Stimulated activated CD8-positive, alpha-beta memory T cell treated with anti-CD3 and anti-CD28 coated beads, Interleukin-12 subunit alpha, Interleukin-12 subunit beta, amount 100 ng/mL, for 24 hours (primary cell): ENCODE measurements around the gene SOCS6.

Experiments used
- DNase-seq: peaks from one replicate; pipeline ENCODE4 v3.0.0-alpha.2; 2020; ENCODE audit errors: extremely low read depth

The SOCS6 gene

GRCh38 chr18:70289351-70290312, 787 bp downstream of the SOCS6 start:
- DNase-seq: no peak

GRCh38 chr18:70290482-70291294, 1.8 kb downstream of the SOCS6 start:
- no peak for DNase-seq

GRCh38 chr18:70291295-70291574, 2.4 kb downstream of the SOCS6 start:
- no peak for DNase-seq

- no peak for DNase-seq
These were observed 3.8 kb downstream of the SOCS6 start for GRCh38 chr18:70292628-70293027.

GRCh38 chr18:70293166-70293565, 4.3 kb downstream of the SOCS6 start:
- no peak for DNase-seq

- DNase-seq: no peak
These were observed 5.8 kb downstream of the SOCS6 start for GRCh38 chr18:70294471-70295191.

GRCh38 chr18:70295192-70296188, 6.6 kb downstream of the SOCS6 start:
- DNase-seq: no peak

- no peak for DNase-seq
These were observed 7.4 kb downstream of the SOCS6 start for GRCh38 chr18:70296289-70296688.

GRCh38 chr18:70296781-70297180, 7.9 kb downstream of the SOCS6 start:
- DNase-seq: no peak

GRCh38 chr18:70299393-70299792, 10.5 kb downstream of the SOCS6 start:
- DNase-seq: no peak

- DNase-seq: no peak
These were observed 12.8 kb downstream of the SOCS6 start for GRCh38 chr18:70301667-70302066.

GRCh38 chr18:70308555-70309294, 19.9 kb downstream of the SOCS6 start:
- DNase-seq: no peak

GRCh38 chr18:70310560-70311320, 21.9 kb downstream of the SOCS6 start:
- DNase-seq: no peak

- no peak for DNase-seq
These were observed 22.9 kb downstream of the SOCS6 start for GRCh38 chr18:70311726-70312125.

- no peak for DNase-seq
These were observed 24.8 kb downstream of the SOCS6 start for GRCh38 chr18:70313640-70314039.

GRCh38 chr18:70314151-70314782, 25.4 kb downstream of the SOCS6 start:
- DNase-seq: no peak

GRCh38 chr18:70319187-70319586, 30.3 kb downstream of the SOCS6 start:
- DNase-seq: no peak

- no peak for DNase-seq
These were observed 32.8 kb downstream of the SOCS6 start for GRCh38 chr18:70321616-70322015.

- DNase-seq: no peak
These were observed 33.5 kb downstream of the SOCS6 start for GRCh38 chr18:70322385-70322784.
